ENCODE results near the gene HLA-A.

GRCh38 chr6:29951882-29952281, 9.6 kb downstream of the HLA-A start:
- TF ChIP-seq CTCF (IDR thresholded peaks at IDR 0.05; ENCODE audit: poor library complexity): no peak
- TF ChIP-seq EZH2phosphoT487 (IDR thresholded peaks at IDR 0.05; ENCODE audit: low read depth, severe bottlenecking, unreplicated experiment): no peak
